CD4-positive, alpha-beta T cell treated with Interleukin-17A for 1 hour (primary cell): ENCODE data around the gene GEMIN8.

Experiments
- DNase-seq: peaks from one replicate; pipeline ENCODE4 v3.0.0-alpha.2; 2020

GEMIN8 gene

GRCh38 chrX:14015294-14015693 is 14.4 kb downstream of the GEMIN8 start:
- DNase-seq = no peak

GRCh38 chrX:14014526-14014925 is 15.2 kb downstream of the GEMIN8 start:
- no peak for DNase-seq

- no peak for DNase-seq
Measured at GRCh38 chrX:14013054-14013453, 16.6 kb downstream of the GEMIN8 start.

GRCh38 chrX:14010566-14010965 is 19.1 kb downstream of the GEMIN8 start:
- no peak for DNase-seq

GRCh38 chrX:14006540-14006939 is 23.2 kb downstream of the GEMIN8 start:
- DNase-seq = no peak

GRCh38 chrX:14003876-14004425 is 25.7 kb downstream of the GEMIN8 start:
- no peak for DNase-seq

GRCh38 chrX:14003028-14003427 is 26.7 kb downstream of the GEMIN8 start:
- no peak for DNase-seq

GRCh38 chrX:13996650-13997049 is 33.0 kb downstream of the GEMIN8 start:
- DNase-seq = no peak

GRCh38 chrX:13994536-13995080 is 35.1 kb downstream of the GEMIN8 start:
- no peak for DNase-seq

- DNase-seq = no peak
Measured at GRCh38 chrX:13994104-13994503, 35.6 kb downstream of the GEMIN8 start.

GRCh38 chrX:13990126-13990800 is 39.4 kb downstream of the GEMIN8 start:
- no peak for DNase-seq

- DNase-seq = no peak
Measured at GRCh38 chrX:13985697-13986435, 43.8 kb downstream of the GEMIN8 start.

- DNase-seq = no peak
Measured at GRCh38 chrX:13983734-13984133, 46.0 kb downstream of the GEMIN8 start.

GRCh38 chrX:13968198-13968597 is 61.5 kb downstream of the GEMIN8 start:
- DNase-seq = no peak

GRCh38 chrX:13967636-13968035 is 62.1 kb downstream of the GEMIN8 start:
- DNase-seq = no peak

- DNase-seq = no peak
Measured at GRCh38 chrX:13966793-13967125, 62.9 kb downstream of the GEMIN8 start.

GRCh38 chrX:13966071-13966792 is 63.5 kb downstream of the GEMIN8 start:
- DNase-seq = no peak

GRCh38 chrX:13965531-13965930 is 64.2 kb downstream of the GEMIN8 start:
- DNase-seq = no peak

GRCh38 chrX:13956998-13957397 is 72.7 kb downstream of the GEMIN8 start:
- DNase-seq = no peak
